ENCODE results near the gene ADD3. TPM values are rescaled to one million over a fixed set of nuclear protein-coding genes. Genes with fewer than 3 reads are reported as not detected.

ADD3 gene
- total and polyA plus RNA-seq, 4 donors: 15.4 to 55.9 (median 22.8) TPM

DNA sequence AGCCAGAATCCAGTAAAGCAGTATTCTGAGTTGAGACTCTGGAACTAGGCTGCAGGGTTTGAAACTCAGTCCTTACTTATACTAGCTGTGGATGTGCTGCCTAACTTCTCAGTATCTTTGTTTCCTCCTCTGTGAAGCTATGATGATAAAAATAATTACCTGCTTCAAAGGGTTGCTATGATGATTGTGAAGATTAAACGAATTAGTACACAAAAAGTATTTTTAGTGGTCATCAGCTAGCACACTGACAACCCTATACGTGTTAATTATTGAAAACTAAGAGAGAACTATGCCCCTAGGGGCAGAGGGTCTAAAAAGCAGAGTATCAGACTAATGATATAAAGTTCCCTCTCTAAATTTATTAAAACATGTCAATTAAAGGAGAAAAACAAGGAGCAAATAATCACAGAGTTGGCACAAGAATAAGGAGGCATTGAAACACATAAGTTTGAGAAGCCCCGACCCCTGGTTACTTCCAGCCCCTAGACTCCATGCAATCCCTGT, 34.4 kb upstream of the ADD3 start:
- Histone ChIP-seq H3K4me1 (ENCODE audit: control insufficient read depth in 4 of 4, insufficient read depth in 4 of 4, low read length in 3 of 4) (peaks cover 0 to 24% (median 10%) of the 10 kb centered on the region in 4 donors), H3K27me3 (ENCODE audit: control insufficient read depth in 4 of 4, insufficient read depth in 4 of 4, low read length in 3 of 4) (peaks cover 0 to 2% (median 0%) of the 10 kb centered on the region in 4 donors), H3K9ac (ENCODE audit: low read depth in 1 of 2, low read length in 2 of 2) (no peak overlapping the region), H3K4me3 (ENCODE audit: low read depth in 1 of 3, low read length in 3 of 3) (no peak overlapping the region), H3K27ac (ENCODE audit: low read depth in 1 of 2, low read length in 2 of 2) (no peak overlapping the region), H3K9me3 (ENCODE audit: control insufficient read depth in 4 of 4, low read length in 3 of 4) (no peaks in the 10 kb centered on the region), H3K36me3 (ENCODE audit: control insufficient read depth in 4 of 4, insufficient read depth in 3 of 4, low read depth in 1 of 4, low read length in 3 of 4) (no peaks in the 10 kb centered on the region)
- 73% methylated on average over 3 of the region's 3 CpGs for WGBS
- no peak for TF ChIP-seq FOXA2 (IDR thresholded peaks at IDR 0.05)
- TF ChIP-seq HNF4A (conservative IDR thresholded peaks at IDR 0.05): peak in 1 of 2 donors; percentile 52
- DNase-seq (ENCODE audit: low spot score): no peak

DNA sequence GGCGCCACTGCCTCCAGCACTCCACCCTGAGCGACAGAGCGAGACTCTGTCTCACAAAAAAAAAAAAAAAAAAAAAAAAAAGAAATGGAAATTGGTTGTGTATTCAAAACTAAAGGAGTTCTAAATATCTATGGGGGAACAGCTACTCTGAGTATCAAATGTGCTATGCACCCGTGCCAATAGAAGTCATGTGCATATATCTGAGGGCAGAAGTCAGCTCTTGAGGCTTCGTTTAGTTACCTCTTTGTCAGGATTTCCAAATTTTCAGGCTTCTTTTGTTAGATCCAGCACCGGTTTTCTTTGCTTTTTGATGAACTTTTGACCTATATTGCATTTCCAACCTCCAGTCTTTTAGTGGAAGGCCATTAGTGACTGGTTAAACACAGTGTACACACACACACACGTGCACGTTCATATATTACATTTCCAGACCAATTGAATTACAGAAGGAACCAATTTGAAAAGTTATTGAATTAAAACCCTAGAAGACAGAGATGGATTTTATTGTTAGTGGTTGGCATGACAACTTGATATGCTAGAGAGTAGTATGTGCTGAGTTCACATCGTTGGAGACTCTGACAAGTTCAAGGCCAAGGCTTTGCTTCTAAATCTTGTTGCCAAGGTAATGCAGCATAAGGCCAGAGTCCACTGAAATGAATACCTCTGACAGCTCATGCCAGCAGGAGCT, 33.1 kb upstream of the ADD3 start:
- Histone ChIP-seq H3K4me3 (ENCODE audit: low read depth in 1 of 3, low read length in 3 of 3) (no peak overlapping the region), H3K27ac (ENCODE audit: low read depth in 1 of 2, low read length in 2 of 2) (no peak overlapping the region), H3K9me3 (ENCODE audit: control insufficient read depth in 4 of 4, low read length in 3 of 4) (no peaks in the 10 kb centered on the region), H3K4me1 (ENCODE audit: control insufficient read depth in 4 of 4, insufficient read depth in 4 of 4, low read length in 3 of 4) (peaks cover 0 to 24% (median 10%) of the 10 kb centered on the region in 4 donors), H3K27me3 (ENCODE audit: control insufficient read depth in 4 of 4, insufficient read depth in 4 of 4, low read length in 3 of 4) (no peaks in the 10 kb centered on the region), H3K36me3 (ENCODE audit: control insufficient read depth in 4 of 4, insufficient read depth in 3 of 4, low read depth in 1 of 4, low read length in 3 of 4) (no peaks in the 10 kb centered on the region), H3K9ac (ENCODE audit: low read depth in 1 of 2, low read length in 2 of 2) (no peak overlapping the region)
- TF ChIP-seq, protein P1, sequence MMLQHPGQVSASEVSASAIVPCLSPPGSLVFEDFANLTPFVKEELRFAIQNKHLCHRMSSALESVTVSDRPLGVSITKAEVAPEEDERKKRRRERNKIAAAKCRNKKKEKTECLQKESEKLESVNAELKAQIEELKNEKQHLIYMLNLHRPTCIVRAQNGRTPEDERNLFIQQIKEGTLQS (IDR thresholded peaks at IDR 0.05): no peak
- TF ChIP-seq, protein P2, sequence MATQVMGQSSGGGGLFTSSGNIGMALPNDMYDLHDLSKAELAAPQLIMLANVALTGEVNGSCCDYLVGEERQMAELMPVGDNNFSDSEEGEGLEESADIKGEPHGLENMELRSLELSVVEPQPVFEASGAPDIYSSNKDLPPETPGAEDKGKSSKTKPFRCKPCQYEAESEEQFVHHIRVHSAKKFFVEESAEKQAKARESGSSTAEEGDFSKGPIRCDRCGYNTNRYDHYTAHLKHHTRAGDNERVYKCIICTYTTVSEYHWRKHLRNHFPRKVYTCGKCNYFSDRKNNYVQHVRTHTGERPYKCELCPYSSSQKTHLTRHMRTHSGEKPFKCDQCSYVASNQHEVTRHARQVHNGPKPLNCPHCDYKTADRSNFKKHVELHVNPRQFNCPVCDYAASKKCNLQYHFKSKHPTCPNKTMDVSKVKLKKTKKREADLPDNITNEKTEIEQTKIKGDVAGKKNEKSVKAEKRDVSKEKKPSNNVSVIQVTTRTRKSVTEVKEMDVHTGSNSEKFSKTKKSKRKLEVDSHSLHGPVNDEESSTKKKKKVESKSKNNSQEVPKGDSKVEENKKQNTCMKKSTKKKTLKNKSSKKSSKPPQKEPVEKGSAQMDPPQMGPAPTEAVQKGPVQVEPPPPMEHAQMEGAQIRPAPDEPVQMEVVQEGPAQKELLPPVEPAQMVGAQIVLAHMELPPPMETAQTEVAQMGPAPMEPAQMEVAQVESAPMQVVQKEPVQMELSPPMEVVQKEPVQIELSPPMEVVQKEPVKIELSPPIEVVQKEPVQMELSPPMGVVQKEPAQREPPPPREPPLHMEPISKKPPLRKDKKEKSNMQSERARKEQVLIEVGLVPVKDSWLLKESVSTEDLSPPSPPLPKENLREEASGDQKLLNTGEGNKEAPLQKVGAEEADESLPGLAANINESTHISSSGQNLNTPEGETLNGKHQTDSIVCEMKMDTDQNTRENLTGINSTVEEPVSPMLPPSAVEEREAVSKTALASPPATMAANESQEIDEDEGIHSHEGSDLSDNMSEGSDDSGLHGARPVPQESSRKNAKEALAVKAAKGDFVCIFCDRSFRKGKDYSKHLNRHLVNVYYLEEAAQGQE (IDR thresholded peaks at IDR 0.05): no peak
- TF ChIP-seq SP1 (IDR thresholded peaks at IDR 0.05): peak; percentile 56
- TF ChIP-seq, protein P3, sequence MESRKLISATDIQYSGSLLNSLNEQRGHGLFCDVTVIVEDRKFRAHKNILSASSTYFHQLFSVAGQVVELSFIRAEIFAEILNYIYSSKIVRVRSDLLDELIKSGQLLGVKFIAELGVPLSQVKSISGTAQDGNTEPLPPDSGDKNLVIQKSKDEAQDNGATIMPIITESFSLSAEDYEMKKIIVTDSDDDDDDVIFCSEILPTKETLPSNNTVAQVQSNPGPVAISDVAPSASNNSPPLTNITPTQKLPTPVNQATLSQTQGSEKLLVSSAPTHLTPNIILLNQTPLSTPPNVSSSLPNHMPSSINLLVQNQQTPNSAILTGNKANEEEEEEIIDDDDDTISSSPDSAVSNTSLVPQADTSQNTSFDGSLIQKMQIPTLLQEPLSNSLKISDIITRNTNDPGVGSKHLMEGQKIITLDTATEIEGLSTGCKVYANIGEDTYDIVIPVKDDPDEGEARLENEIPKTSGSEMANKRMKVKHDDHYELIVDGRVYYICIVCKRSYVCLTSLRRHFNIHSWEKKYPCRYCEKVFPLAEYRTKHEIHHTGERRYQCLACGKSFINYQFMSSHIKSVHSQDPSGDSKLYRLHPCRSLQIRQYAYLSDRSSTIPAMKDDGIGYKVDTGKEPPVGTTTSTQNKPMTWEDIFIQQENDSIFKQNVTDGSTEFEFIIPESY (IDR thresholded peaks at IDR 0.05): peak; percentile 6
- TF ChIP-seq MAX (IDR thresholded peaks at IDR 0.05): no peak
- TF ChIP-seq, protein P4, sequence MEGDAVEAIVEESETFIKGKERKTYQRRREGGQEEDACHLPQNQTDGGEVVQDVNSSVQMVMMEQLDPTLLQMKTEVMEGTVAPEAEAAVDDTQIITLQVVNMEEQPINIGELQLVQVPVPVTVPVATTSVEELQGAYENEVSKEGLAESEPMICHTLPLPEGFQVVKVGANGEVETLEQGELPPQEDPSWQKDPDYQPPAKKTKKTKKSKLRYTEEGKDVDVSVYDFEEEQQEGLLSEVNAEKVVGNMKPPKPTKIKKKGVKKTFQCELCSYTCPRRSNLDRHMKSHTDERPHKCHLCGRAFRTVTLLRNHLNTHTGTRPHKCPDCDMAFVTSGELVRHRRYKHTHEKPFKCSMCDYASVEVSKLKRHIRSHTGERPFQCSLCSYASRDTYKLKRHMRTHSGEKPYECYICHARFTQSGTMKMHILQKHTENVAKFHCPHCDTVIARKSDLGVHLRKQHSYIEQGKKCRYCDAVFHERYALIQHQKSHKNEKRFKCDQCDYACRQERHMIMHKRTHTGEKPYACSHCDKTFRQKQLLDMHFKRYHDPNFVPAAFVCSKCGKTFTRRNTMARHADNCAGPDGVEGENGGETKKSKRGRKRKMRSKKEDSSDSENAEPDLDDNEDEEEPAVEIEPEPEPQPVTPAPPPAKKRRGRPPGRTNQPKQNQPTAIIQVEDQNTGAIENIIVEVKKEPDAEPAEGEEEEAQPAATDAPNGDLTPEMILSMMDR (IDR thresholded peaks at IDR 0.05; ENCODE audit: low read depth, low read length, missing input control): no peak
- TF ChIP-seq HNF4G (IDR thresholded peaks at IDR 0.05): peak; percentile 28
- TF ChIP-seq FOXA1 (IDR thresholded peaks at IDR 0.05): no peak
- TF ChIP-seq EGR1 (IDR thresholded peaks at IDR 0.05; ENCODE audit: low read depth in 2 of 2): no peak
- peak; percentile 37 for TF ChIP-seq YY1 (IDR thresholded peaks at IDR 0.05)
- no peak for TF ChIP-seq GABPA (IDR thresholded peaks at IDR 0.05 in 1 of 2, conservative IDR thresholded peaks at IDR 0.05 in 1 of 2)
- TF ChIP-seq RXRA (IDR thresholded peaks at IDR 0.05): peak; percentile 56 to 69
- TF ChIP-seq FOXA2 (IDR thresholded peaks at IDR 0.05): no peak
- peak; percentile 62 for TF ChIP-seq NR2F2 (IDR thresholded peaks at IDR 0.05)
- TF ChIP-seq JUND (IDR thresholded peaks at IDR 0.05): peak in 1 of 2 donors; percentile 23
- TF ChIP-seq TAF1 (conservative IDR thresholded peaks at IDR 0.05): no peak
- peak; percentile 32 to 65 for TF ChIP-seq HNF4A (conservative IDR thresholded peaks at IDR 0.05)
- no peak for TF ChIP-seq RAD21 (IDR thresholded peaks at IDR 0.05)
- no peak for DNase-seq (ENCODE audit: low spot score)
- WGBS: 47% methylated on average over 9 of the region's 9 CpGs
